Ishikawa (cell line): Measurements from ENCODE around the gene OR1M1.

Experiments
- CEBPB ChIP-seq: IDR thresholded peaks from 2 replicates; pipeline ENCODE4 v1.6.1; 2012
- CREB1 ChIP-seq: IDR thresholded peaks from 2 replicates; pipeline ENCODE4 v1.6.1; 2012; ENCODE audit warnings: low read depth
- EGR1 ChIP-seq: IDR thresholded peaks from 2 replicates; pipeline ENCODE4 v1.6.1; 2012
- EP300 ChIP-seq: IDR thresholded peaks from 2 replicates; pipeline ENCODE4 v1.6.1; 2012; ENCODE audit warnings: borderline replicate concordance
- FOXM1 ChIP-seq: IDR thresholded peaks from 2 replicates; pipeline ENCODE4 v1.6.1; 2012; ENCODE audit warnings: low read depth, borderline replicate concordance
- MAX ChIP-seq: IDR thresholded peaks from 2 replicates; pipeline ENCODE4 v1.6.1; 2012
- NFIC ChIP-seq: IDR thresholded peaks from 2 replicates; pipeline ENCODE4 v1.6.1; 2012
- RAD21 ChIP-seq: IDR thresholded peaks from 2 replicates; pipeline ENCODE4 v1.6.1; 2012; ENCODE audit warnings: low read depth
- REST ChIP-seq: IDR thresholded peaks from 2 replicates; pipeline ENCODE4 v1.6.1; 2012; ENCODE audit warnings: low read depth, mild to moderate bottlenecking
- TAF1 ChIP-seq: IDR thresholded peaks from 2 replicates; pipeline ENCODE4 v1.6.1; 2012; ENCODE audit warnings: low read depth, mild to moderate bottlenecking
- TCF12 ChIP-seq: IDR thresholded peaks from 2 replicates; pipeline ENCODE4 v1.6.1; 2012; ENCODE audit warnings: low read depth
- TEAD4 ChIP-seq: IDR thresholded peaks from 2 replicates; pipeline ENCODE4 v1.6.1; 2012
- USF1 ChIP-seq: IDR thresholded peaks from 2 replicates; pipeline ENCODE4 v1.6.1; 2012
- YY1 ChIP-seq: IDR thresholded peaks from 2 replicates; pipeline ENCODE4 v1.6.1; 2012; ENCODE audit warnings: low read depth
- ZBTB7A ChIP-seq: IDR thresholded peaks from 2 replicates; pipeline ENCODE4 v1.6.1; 2012; ENCODE audit warnings: low read depth

Gene OR1M1

GRCh38 chr19:9044449-9044848, 42.4 kb upstream of the OR1M1 start:
- TF ChIP-seq CEBPB (no peak), NFIC (no peak), ZBTB7A (no peak), TCF12 (no peak), TAF1 (no peak), CREB1 (no peak), FOXM1 (no peak), EGR1 (no peak), YY1 (no peak), EP300 (no peak), USF1 (no peak), REST (no peak)

GRCh38 chr19:9046694-9047093, 40.2 kb upstream of the OR1M1 start:
- TF ChIP-seq CEBPB = no peak
- TF ChIP-seq CREB1 = no peak

- no peak for TF ChIP-seq FOXM1
- TF ChIP-seq TCF12 = no peak
- no peak for TF ChIP-seq EGR1
- no peak for TF ChIP-seq RAD21
- TF ChIP-seq USF1 = no peak
- no peak for TF ChIP-seq REST
- no peak; the same call in 1 of the 2 replicates for TF ChIP-seq EP300
- TF ChIP-seq CREB1 = no peak
- no peak for TF ChIP-seq ZBTB7A
- no peak for TF ChIP-seq YY1
- no peak for TF ChIP-seq TEAD4
- no peak for TF ChIP-seq CEBPB
- TF ChIP-seq TAF1 = no peak
- TF ChIP-seq MAX = no peak
- no peak; the same call in 1 of the 2 replicates for TF ChIP-seq NFIC
These were observed 34.0 kb upstream of the OR1M1 start for GRCh38 chr19:9052894-9053293.

GRCh38 chr19:9054207-9054606, 32.7 kb upstream of the OR1M1 start:
- TF ChIP-seq EP300 (no peak), MAX (no peak), RAD21 (no peak), TEAD4 (no peak), TCF12 (no peak), YY1 (no peak), REST (no peak), FOXM1 (no peak), CEBPB (no peak), NFIC (no peak), USF1 (no peak), TAF1 (no peak), EGR1 (no peak), CREB1 (no peak), ZBTB7A (no peak)

GRCh38 chr19:9054765-9055164, 32.1 kb upstream of the OR1M1 start:
- no peak for TF ChIP-seq NFIC
